ENCODE measurements around the gene MYO18A.

Gene MYO18A

GRCh38 chr17:29140631-29141513 is 39.3 kb downstream of the MYO18A start:
- Histone ChIP-seq H3K4me3 (ENCODE audit: low read depth in 1 of 2, low read length in 2 of 2) (peak overlapping the region; percentile 66), H3K9me3 (ENCODE audit: control insufficient read depth in 1 of 2, low read length in 2 of 2) (no peaks in the 10 kb centered on the region), H3K27me3 (ENCODE audit: control insufficient read depth in 1 of 2, insufficient read depth in 2 of 2, low read length in 2 of 2) (no peaks in the 10 kb centered on the region), H3K36me3 (ENCODE audit: control insufficient read depth in 1 of 2, insufficient read depth in 2 of 2, low read length in 2 of 2) (peaks cover 0 to 4% of the 10 kb centered on the region in 2 donors), H3K9ac (ENCODE audit: low read depth in 1 of 2, low read length in 2 of 2) (peak overlapping the region in 1 of 2 donors; percentile 36), H3K4me1 (ENCODE audit: control insufficient read depth in 1 of 2, insufficient read depth in 2 of 2, low read length in 2 of 2) (peaks cover 43 to 53% of the 10 kb centered on the region in 2 donors), H3K27ac (ENCODE audit: low read depth, low read length) (peak overlapping the region; percentile 13)

GRCh38 chr17:29140051-29140621 is 40.1 kb downstream of the MYO18A start:
- peak overlapping the region; percentile 66 for H3K4me3 ChIP-seq (ENCODE audit: low read depth in 1 of 2, low read length in 2 of 2)
- peaks cover 40 to 47% of the 10 kb centered on the region in 2 donors for H3K4me1 ChIP-seq (ENCODE audit: control insufficient read depth in 1 of 2, insufficient read depth in 2 of 2, low read length in 2 of 2)
- no peaks in the 10 kb centered on the region for H3K9me3 ChIP-seq (ENCODE audit: control insufficient read depth in 1 of 2, low read length in 2 of 2)
- peak overlapping the region; percentile 13 for H3K27ac ChIP-seq (ENCODE audit: low read depth, low read length)
- H3K9ac ChIP-seq (ENCODE audit: low read depth in 1 of 2, low read length in 2 of 2) = peak overlapping the region; percentile 48 to 55
- H3K36me3 ChIP-seq (ENCODE audit: control insufficient read depth in 1 of 2, insufficient read depth in 2 of 2, low read length in 2 of 2) = peaks cover 0 to 4% of the 10 kb centered on the region in 2 donors
- no peaks in the 10 kb centered on the region for H3K27me3 ChIP-seq (ENCODE audit: control insufficient read depth in 1 of 2, insufficient read depth in 2 of 2, low read length in 2 of 2)

DNA sequence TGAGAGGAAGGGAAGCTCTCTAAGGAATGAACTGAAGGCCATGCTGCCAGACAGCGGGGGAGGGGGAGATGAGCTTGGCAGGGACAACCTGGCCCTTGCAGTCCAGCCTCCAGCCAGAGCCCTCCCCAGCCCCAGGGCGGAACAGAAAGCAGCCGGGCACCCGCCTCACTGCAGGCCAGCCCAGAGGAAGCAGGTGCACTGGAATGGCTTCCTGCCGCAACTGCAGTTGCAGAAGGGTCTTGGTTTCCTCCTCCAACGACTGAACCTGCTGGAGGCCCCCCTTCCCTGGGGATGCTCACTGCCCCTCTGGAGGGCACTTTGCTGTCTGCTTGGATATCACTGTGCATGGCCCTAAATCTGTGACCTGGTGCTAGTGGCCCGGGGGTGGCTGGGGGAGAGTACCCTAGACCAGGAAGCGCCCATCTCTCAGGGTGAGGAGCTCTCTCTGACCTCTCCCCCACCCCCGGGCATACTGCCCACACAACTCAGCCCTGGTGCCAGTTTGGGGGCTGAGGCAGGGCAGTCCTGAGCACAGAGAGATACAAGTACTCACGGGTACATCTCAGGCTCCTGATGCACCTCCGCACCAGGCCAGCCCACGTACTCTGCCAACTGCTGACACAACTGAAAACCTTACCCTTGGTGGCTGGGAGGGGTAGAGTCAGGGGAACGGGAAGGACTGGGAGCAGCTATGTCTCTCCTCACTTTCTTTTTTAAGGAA is 41.1 kb downstream of the MYO18A start:
- Histone ChIP-seq H3K9me3 (ENCODE audit: control insufficient read depth in 1 of 2, low read length in 2 of 2) (no peaks in the 10 kb centered on the region), H3K4me1 (ENCODE audit: control insufficient read depth in 1 of 2, insufficient read depth in 2 of 2, low read length in 2 of 2) (peaks cover 35 to 42% of the 10 kb centered on the region in 2 donors), H3K4me3 (ENCODE audit: low read depth in 1 of 2, low read length in 2 of 2) (peak overlapping the region; percentile 66), H3K27ac (ENCODE audit: low read depth, low read length) (no peak overlapping the region), H3K27me3 (ENCODE audit: control insufficient read depth in 1 of 2, insufficient read depth in 2 of 2, low read length in 2 of 2) (no peaks in the 10 kb centered on the region), H3K9ac (ENCODE audit: low read depth in 1 of 2, low read length in 2 of 2) (peak overlapping the region; percentile 48 to 55), H3K36me3 (ENCODE audit: control insufficient read depth in 1 of 2, insufficient read depth in 2 of 2, low read length in 2 of 2) (peaks cover 0 to 4% of the 10 kb centered on the region in 2 donors)

DNA sequence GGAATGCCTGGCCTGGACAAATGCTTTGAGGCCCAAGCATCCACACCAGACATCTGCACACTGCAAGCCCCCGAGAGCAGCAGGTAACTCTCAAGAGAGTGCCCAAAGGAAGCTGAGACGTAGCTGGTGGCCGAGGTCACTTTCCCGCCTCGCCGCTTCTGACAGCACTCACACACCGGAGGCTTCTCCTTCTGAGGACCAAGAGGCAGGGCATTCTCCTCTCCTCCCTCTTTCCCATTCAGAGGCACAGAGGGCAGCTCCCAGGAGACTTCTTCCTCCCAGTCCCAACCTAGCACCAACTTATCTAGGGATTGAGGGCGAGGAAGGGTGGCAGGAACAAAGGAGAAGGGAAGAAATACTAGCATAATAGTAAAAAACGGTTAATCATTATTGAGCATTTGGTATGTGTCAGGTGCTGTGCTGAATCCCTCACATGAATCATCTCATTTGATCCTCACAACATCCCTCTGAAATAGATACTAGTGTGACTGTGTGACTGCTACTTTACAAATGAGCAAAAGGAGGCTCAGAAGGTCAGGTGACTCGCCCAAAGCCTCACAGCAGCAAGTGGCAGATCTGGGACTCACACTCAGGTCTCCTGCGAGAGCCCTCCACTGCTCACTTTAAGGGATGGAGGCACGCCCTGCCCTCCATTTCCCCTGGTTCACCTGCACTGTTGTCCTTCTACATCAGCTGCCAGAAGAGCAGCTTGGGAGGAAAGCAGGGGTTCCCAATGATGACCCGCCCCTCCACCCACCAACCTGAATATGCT is 41.8 kb downstream of the MYO18A start:
- Histone ChIP-seq H3K27me3 (ENCODE audit: control insufficient read depth in 1 of 2, insufficient read depth in 2 of 2, low read length in 2 of 2) (no peaks in the 10 kb centered on the region), H3K27ac (ENCODE audit: low read depth, low read length) (no peak overlapping the region), H3K9ac (ENCODE audit: low read depth in 1 of 2, low read length in 2 of 2) (no peak overlapping the region), H3K9me3 (ENCODE audit: control insufficient read depth in 1 of 2, low read length in 2 of 2) (no peaks in the 10 kb centered on the region), H3K4me3 (ENCODE audit: low read depth in 1 of 2, low read length in 2 of 2) (peak overlapping the region; percentile 66), H3K4me1 (ENCODE audit: control insufficient read depth in 1 of 2, insufficient read depth in 2 of 2, low read length in 2 of 2) (peaks cover 32 to 37% of the 10 kb centered on the region in 2 donors), H3K36me3 (ENCODE audit: control insufficient read depth in 1 of 2, insufficient read depth in 2 of 2, low read length in 2 of 2) (peaks cover 0 to 4% of the 10 kb centered on the region in 2 donors)

DNA sequence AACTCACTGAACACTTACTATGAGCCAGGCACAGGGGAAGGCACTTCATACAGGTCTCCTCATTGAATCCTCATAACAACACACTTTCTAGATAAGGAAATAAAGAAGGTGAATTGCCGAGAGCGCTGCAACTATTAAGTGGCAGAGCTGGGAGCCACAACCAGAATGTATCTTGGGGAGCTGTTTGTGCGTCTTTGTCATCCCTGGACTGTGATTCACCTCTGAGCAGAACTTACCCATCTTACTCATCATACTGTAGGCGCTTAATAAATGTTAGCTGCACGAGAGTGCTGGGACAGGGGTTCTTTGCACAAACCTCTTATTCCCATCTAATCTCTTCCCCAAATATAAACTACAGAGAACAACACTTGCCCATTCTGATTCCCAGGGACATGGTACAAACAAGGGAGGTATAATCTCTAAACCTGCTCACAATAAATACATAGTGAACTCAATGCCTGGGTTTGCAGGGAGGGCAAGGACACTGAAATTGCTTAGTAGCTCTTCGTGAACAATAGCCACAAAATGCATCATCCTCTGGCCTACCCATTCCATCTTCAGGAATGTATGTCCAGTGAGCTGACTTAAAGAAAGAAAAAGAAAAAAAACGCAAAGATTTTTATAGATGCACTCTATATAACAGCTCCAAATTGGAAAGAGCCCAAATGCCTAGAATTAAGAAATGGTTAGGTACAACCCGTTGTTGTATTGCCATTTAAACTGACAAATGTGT is 43.0 kb downstream of the MYO18A start:
- peaks cover 32 to 37% of the 10 kb centered on the region in 2 donors for H3K4me1 ChIP-seq (ENCODE audit: control insufficient read depth in 1 of 2, insufficient read depth in 2 of 2, low read length in 2 of 2)

GRCh38 chr17:29135464-29135863 is 44.7 kb downstream of the MYO18A start:
- no peak overlapping the region for H3K27ac ChIP-seq (ENCODE audit: low read depth, low read length)
- no peak overlapping the region for H3K4me3 ChIP-seq (ENCODE audit: low read depth in 1 of 2, low read length in 2 of 2)
- no peaks in the 10 kb centered on the region for H3K9me3 ChIP-seq (ENCODE audit: control insufficient read depth in 1 of 2, low read length in 2 of 2)
- peaks cover 24 to 25% of the 10 kb centered on the region in 2 donors for H3K4me1 ChIP-seq (ENCODE audit: control insufficient read depth in 1 of 2, insufficient read depth in 2 of 2, low read length in 2 of 2)
- no peaks in the 10 kb centered on the region for H3K27me3 ChIP-seq (ENCODE audit: control insufficient read depth in 1 of 2, insufficient read depth in 2 of 2, low read length in 2 of 2)
- H3K9ac ChIP-seq (ENCODE audit: low read depth in 1 of 2, low read length in 2 of 2) = no peak overlapping the region
- H3K36me3 ChIP-seq (ENCODE audit: control insufficient read depth in 1 of 2, insufficient read depth in 2 of 2, low read length in 2 of 2) = peaks cover 0 to 4% of the 10 kb centered on the region in 2 donors

More for the DNA sequence above, 43.0 kb downstream of the MYO18A start:
- Histone ChIP-seq H3K27ac (ENCODE audit: low read depth, low read length) (no peak overlapping the region), H3K9ac (ENCODE audit: low read depth in 1 of 2, low read length in 2 of 2) (no peak overlapping the region), H3K36me3 (ENCODE audit: control insufficient read depth in 1 of 2, insufficient read depth in 2 of 2, low read length in 2 of 2) (peaks cover 0 to under 1% of the 10 kb centered on the region in 2 donors), H3K9me3 (ENCODE audit: control insufficient read depth in 1 of 2, low read length in 2 of 2) (no peaks in the 10 kb centered on the region), H3K27me3 (ENCODE audit: control insufficient read depth in 1 of 2, insufficient read depth in 2 of 2, low read length in 2 of 2) (no peaks in the 10 kb centered on the region), H3K4me3 (ENCODE audit: low read depth in 1 of 2, low read length in 2 of 2) (no peak overlapping the region)

DNA sequence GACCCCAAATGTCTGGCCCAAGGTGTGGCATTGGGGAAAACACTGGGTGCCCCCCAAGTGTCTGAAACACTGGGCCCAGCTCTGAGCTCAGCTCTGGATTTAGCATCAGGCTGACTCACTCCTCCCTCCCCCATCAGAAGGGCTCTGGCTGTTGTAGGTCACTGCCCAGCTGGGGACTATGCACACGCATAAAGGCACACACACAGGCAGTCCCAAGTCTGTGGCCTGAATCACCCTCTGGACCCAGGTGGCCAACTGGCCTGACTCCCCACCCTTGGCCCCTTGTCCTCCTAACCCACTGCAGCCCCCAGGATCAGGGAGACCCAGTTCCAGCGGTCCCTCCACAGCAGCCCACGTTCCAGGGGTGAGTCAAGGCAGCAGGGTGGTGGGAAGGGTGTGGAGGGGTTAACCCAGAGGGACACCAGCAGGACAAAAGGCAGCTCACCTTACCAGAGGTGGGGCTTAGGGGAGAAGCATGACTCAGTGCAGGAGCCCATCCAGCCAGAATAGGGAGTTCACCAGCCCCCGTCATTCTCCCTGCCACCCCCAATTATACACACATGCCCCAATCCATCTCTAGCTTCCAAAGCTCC is 47.0 kb downstream of the MYO18A start:
- Histone ChIP-seq H3K9me3 (ENCODE audit: control insufficient read depth in 1 of 2, low read length in 2 of 2) (no peaks in the 10 kb centered on the region), H3K4me3 (ENCODE audit: low read depth in 1 of 2, low read length in 2 of 2) (no peak overlapping the region), H3K36me3 (ENCODE audit: control insufficient read depth in 1 of 2, insufficient read depth in 2 of 2, low read length in 2 of 2) (peaks cover 0 to 15% of the 10 kb centered on the region in 2 donors), H3K27me3 (ENCODE audit: control insufficient read depth in 1 of 2, insufficient read depth in 2 of 2, low read length in 2 of 2) (no peaks in the 10 kb centered on the region), H3K27ac (ENCODE audit: low read depth, low read length) (no peak overlapping the region), H3K4me1 (ENCODE audit: control insufficient read depth in 1 of 2, insufficient read depth in 2 of 2, low read length in 2 of 2) (peaks cover 3 to 5% of the 10 kb centered on the region in 2 donors), H3K9ac (ENCODE audit: low read depth in 1 of 2, low read length in 2 of 2) (no peak overlapping the region)

- Histone ChIP-seq H3K36me3 (ENCODE audit: control insufficient read depth in 1 of 2, insufficient read depth in 2 of 2, low read length in 2 of 2) (peaks cover 0 to 21% of the 10 kb centered on the region in 2 donors), H3K27me3 (ENCODE audit: control insufficient read depth in 1 of 2, insufficient read depth in 2 of 2, low read length in 2 of 2) (no peaks in the 10 kb centered on the region), H3K4me3 (ENCODE audit: low read depth in 1 of 2, low read length in 2 of 2) (no peak overlapping the region), H3K27ac (ENCODE audit: low read depth, low read length) (no peak overlapping the region), H3K4me1 (ENCODE audit: control insufficient read depth in 1 of 2, insufficient read depth in 2 of 2, low read length in 2 of 2) (no peaks in the 10 kb centered on the region), H3K9me3 (ENCODE audit: control insufficient read depth in 1 of 2, low read length in 2 of 2) (no peaks in the 10 kb centered on the region), H3K9ac (ENCODE audit: low read depth in 1 of 2, low read length in 2 of 2) (no peak overlapping the region)
Measured at GRCh38 chr17:29131814-29132682, 48.1 kb downstream of the MYO18A start.
